Measurements from ENCODE around the gene MTERF4.

- TF ChIP-seq CTCF (conservative IDR thresholded peaks at IDR 0.05) (no peak), ZFX (IDR thresholded peaks at IDR 0.05) (no peak)
These were observed 44.2 kb upstream of the MTERF4 start for GRCh38 chr2:241146286-241146685.

Measured in C4-2B (cell line).